IMR-90 (cell line): ENCODE results near the gene GPR161. TPM values are rescaled to one million over a fixed set of nuclear protein-coding genes. Genes with fewer than 3 reads are reported as not detected.

Experiments used
- ATAC-seq: fragments of 200-7000 bp; cut with Tn5 transposase; 2 replicates; pipeline ENCODE4 v1.9.1; 2020; ENCODE audit warnings: low read depth, mild to moderate bottlenecking, moderate library complexity
- BruUV-seq: library from RNA; stranded (reverse); fragments of 400-500 nt; replicated peaks from 2 replicates; lab custom pipeline; 2021; lab: Mats Ljungman, UMichigan
- CTCF ChIA-PET: fragments of 300-600 bp; formaldehyde crosslinking; extraction: SDS; loops from one replicate; lab custom pipeline; 2021; ENCODE audit warnings: antibody characterized with exemption; lab: Yijun Ruan, JAX
- POLR2A ChIA-PET: fragments of 300-600 bp; sonication (Branson Sonifier 250); formaldehyde crosslinking; loops from one replicate; lab custom pipeline; 2022; ENCODE audit warnings: antibody characterized with exemption; ENCODE audit not compliant: unreplicated experiment; lab: Charles Lee
- DNase-seq: peaks from one replicate; pipeline ENCODE4 v3.0.0; 2013
- H2AFZ ChIP-seq: replicated peaks from 2 replicates; pipeline ENCODE3; 2013; ENCODE audit warnings: low read length, mild to moderate bottlenecking; ENCODE audit not compliant: poor library complexity
- H2AK5ac ChIP-seq: 2 replicates; pipeline ENCODE4 v1.6.1; 2013; ENCODE audit warnings: low read depth, low read length, inconsistent platforms
- H2AK9ac ChIP-seq: replicated peaks from 2 replicates; pipeline ENCODE3; 2013; ENCODE audit warnings: mild to moderate bottlenecking, low read depth, low read length, moderate library complexity; ENCODE audit not compliant: poor library complexity
- H2BK120ac ChIP-seq: 2 replicates; pipeline ENCODE4 v1.6.1; 2013; ENCODE audit warnings: low read depth, low read length, inconsistent platforms
- H2BK15ac ChIP-seq: 3 replicates; pipeline ENCODE4 v1.6.1; 2013; ENCODE audit warnings: low read depth, low read length, inconsistent platforms
- H2BK20ac ChIP-seq: 2 replicates; pipeline ENCODE4 v1.6.1; 2013; ENCODE audit warnings: low read depth, mild to moderate bottlenecking, inconsistent platforms, low read length, moderate library complexity
- H2BK5ac ChIP-seq: 2 replicates; pipeline ENCODE4 v1.6.1; 2013; ENCODE audit warnings: mild to moderate bottlenecking, low read depth, low read length, inconsistent platforms; ENCODE audit not compliant: poor library complexity, severe bottlenecking
- H3K14ac ChIP-seq: replicated peaks from 2 replicates; pipeline ENCODE4 v1.6.1; 2013; ENCODE audit warnings: low read depth, low read length, inconsistent platforms
- H3K18ac ChIP-seq: 2 replicates; pipeline ENCODE4 v1.6.1; 2013; ENCODE audit warnings: low read depth, low read length, control low read depth
- H3K23ac ChIP-seq: 2 replicates; pipeline ENCODE4 v1.6.1; 2013; ENCODE audit warnings: low read depth, low read length, inconsistent platforms
- H3K27ac ChIP-seq: 2 replicates; pipeline ENCODE4 v1.5.1; 2013; ENCODE audit warnings: mild to moderate bottlenecking, control low read depth, low read length; ENCODE audit not compliant: insufficient read depth
- H3K27me3 ChIP-seq: 2 replicates; pipeline ENCODE4 v1.6.1; 2013; ENCODE audit warnings: low read length; ENCODE audit not compliant: control insufficient read depth, insufficient read depth
- H3K36me3 ChIP-seq: 2 replicates; pipeline ENCODE4 v1.6.1; 2013; ENCODE audit warnings: low read length, mixed read lengths; ENCODE audit not compliant: control insufficient read depth, insufficient read depth
- H3K4ac ChIP-seq: 2 replicates; pipeline ENCODE4 v1.6.1; 2013; ENCODE audit warnings: low read depth, low read length, inconsistent platforms
- H3K4me1 ChIP-seq: 2 replicates; pipeline ENCODE4 v1.6.1; 2013; ENCODE audit warnings: low read length, mixed read lengths; ENCODE audit not compliant: control insufficient read depth, insufficient read depth
- H3K4me2 ChIP-seq: 2 replicates; pipeline ENCODE4 v1.6.1; 2013; ENCODE audit warnings: low read depth, mild to moderate bottlenecking, control low read depth, low read length, moderate library complexity
- H3K4me3 ChIP-seq: 2 replicates; pipeline ENCODE4 v1.5.1; 2013; ENCODE audit warnings: low read depth, mild to moderate bottlenecking, control low read depth, low read length, moderate library complexity; ENCODE audit not compliant: insufficient read depth
- H3K56ac ChIP-seq: 2 replicates; pipeline ENCODE4 v1.6.1; 2013; ENCODE audit warnings: low read length, inconsistent platforms; ENCODE audit not compliant: insufficient read depth; ENCODE audit errors: extremely low read depth
- H3K79me1 ChIP-seq, 2 experiments: 2 replicates each; pipeline ENCODE4 v1.6.1; 2013; ENCODE audit warnings: low read length in 2 of 2, inconsistent platforms in 1 of 2, low read depth in 1 of 2
- H3K9ac ChIP-seq: 2 replicates; pipeline ENCODE4 v1.6.1; 2013; ENCODE audit warnings: low read depth, low read length, control low read depth
- H3K9me1 ChIP-seq: 2 replicates; pipeline ENCODE4 v1.6.1; 2013; ENCODE audit warnings: low read length, inconsistent platforms; ENCODE audit not compliant: insufficient read depth
- H3K9me3 ChIP-seq: 2 replicates; pipeline ENCODE4 v1.6.1; 2013; ENCODE audit warnings: low read length; ENCODE audit not compliant: control insufficient read depth, insufficient read depth
- H4K20me1 ChIP-seq: 2 replicates; pipeline ENCODE4 v1.6.1; 2013; ENCODE audit warnings: low read length, inconsistent platforms; ENCODE audit not compliant: insufficient read depth
- H4K5ac ChIP-seq: 2 replicates; pipeline ENCODE4 v1.6.1; 2013; ENCODE audit warnings: mild to moderate bottlenecking, low read depth, low read length, control low read depth
- H4K8ac ChIP-seq, 2 experiments: 2 replicates each; pipeline ENCODE4 v1.6.1; 2013; ENCODE audit warnings: low read depth in 2 of 2, low read length in 2 of 2, control low read depth in 1 of 2, inconsistent platforms in 1 of 2
- H4K91ac ChIP-seq: 2 replicates; pipeline ENCODE4 v1.6.1; 2013; ENCODE audit warnings: low read depth, low read length, inconsistent platforms; ENCODE audit not compliant: insufficient read depth
- BHLHE40 ChIP-seq: fragments of 150-350 bp; IDR thresholded peaks from 2 replicates; pipeline ENCODE4 v1.6.1; 2016; ENCODE audit warnings: mild to moderate bottlenecking, low read depth, low read length
- CHD1 ChIP-seq: IDR thresholded peaks from 2 replicates; pipeline ENCODE4 v1.6.1; 2012; ENCODE audit warnings: low read depth, low read length, improper control_type of control experiment
- FOS ChIP-seq: fragments of 150-350 bp; IDR thresholded peaks from 2 replicates; pipeline ENCODE4 v1.6.1; 2016; ENCODE audit warnings: low read depth, low read length
- MAZ ChIP-seq: IDR thresholded peaks from 2 replicates; pipeline ENCODE4 v1.6.1; 2012; ENCODE audit warnings: low read depth, mild to moderate bottlenecking, low read length, improper control_type of control experiment, moderate library complexity, borderline replicate concordance
- MXI1 ChIP-seq: IDR thresholded peaks from 2 replicates; pipeline ENCODE4 v1.6.1; 2012; ENCODE audit warnings: low read depth, mild to moderate bottlenecking, low read length, moderate library complexity, borderline replicate concordance
- RAD21 ChIP-seq: IDR thresholded peaks from 2 replicates; pipeline ENCODE4 v1.6.1; 2012; ENCODE audit warnings: low read length, improper control_type of control experiment
- RCOR1 ChIP-seq: IDR thresholded peaks from 2 replicates; pipeline ENCODE4 v1.6.1; 2012; ENCODE audit warnings: mild to moderate bottlenecking, low read length, improper control_type of control experiment; ENCODE audit not compliant: insufficient replicate concordance
- RFX5 ChIP-seq: IDR thresholded peaks from 2 replicates; pipeline ENCODE4 v1.8.0; 2012; ENCODE audit warnings: low read depth, mild to moderate bottlenecking, low read length, moderate library complexity
- SMC3 ChIP-seq: fragments of 150-350 bp; IDR thresholded peaks from 2 replicates; pipeline ENCODE4 v1.6.1; 2016; ENCODE audit warnings: low read depth, mild to moderate bottlenecking, antibody characterized with exemption, low read length, moderate library complexity
- WGBS, 2 experiments: methylation state at CpG; one replicate each; pipeline versions ENCODE4 v1.1.5 to v1.1.7; 2013; ENCODE audit warnings: missing lambda C conversion rate in 2 of 2; ENCODE audit not compliant: insufficient read length in 1 of 2; ENCODE audit errors: extremely low coverage in 2 of 2; 5-methylcytosine and 5-hydroxymethylcytosine counted together
- dilution Hi-C: fragments of 300-500 bp; cut with HindIII; formaldehyde crosslinking; loops from one replicate; pipeline ENCODE4 v1.14.3; 2018; ENCODE audit warnings: low sequenced_read_pairs; ENCODE audit not compliant: unreplicated experiment
- in situ Hi-C: fragments of 300-500 bp; cut with MboI; formaldehyde crosslinking; loops from 3 replicates; pipeline ENCODE4 v1.14.3; 2019; ENCODE audit warnings: low sequenced_read_pairs, inconsistent platforms, mixed read lengths
- intact Hi-C: fragments of 100-400 bp; cut with micrococcal nuclease; formaldehyde crosslinking; loops from 2 replicates; pipeline ENCODE4 v1.10.0; 2022
- polyA plus RNA-seq, 3 experiments: library from polyadenylated mRNA; depleted of rRNA; stranded (reverse); fragments of >200 nt; gene quantifications; 2 replicates each; pipeline ENCODE4 v1.2.3, GENCODE V29; 2012; ENCODE audit warnings: low replicate concordance in 1 of 3
- total RNA-seq: library from RNA; depleted of rRNA; stranded (reverse); fragments of >200 nt; gene quantifications from 2 replicates; pipeline ENCODE4 v1.2.3, GENCODE V29; 2012

GPR161 gene
- total and polyA plus RNA-seq, 2 of the 4 experiments (the other 2 are of a cell fraction), result 12.5 to 13.3 TPM

DNA sequence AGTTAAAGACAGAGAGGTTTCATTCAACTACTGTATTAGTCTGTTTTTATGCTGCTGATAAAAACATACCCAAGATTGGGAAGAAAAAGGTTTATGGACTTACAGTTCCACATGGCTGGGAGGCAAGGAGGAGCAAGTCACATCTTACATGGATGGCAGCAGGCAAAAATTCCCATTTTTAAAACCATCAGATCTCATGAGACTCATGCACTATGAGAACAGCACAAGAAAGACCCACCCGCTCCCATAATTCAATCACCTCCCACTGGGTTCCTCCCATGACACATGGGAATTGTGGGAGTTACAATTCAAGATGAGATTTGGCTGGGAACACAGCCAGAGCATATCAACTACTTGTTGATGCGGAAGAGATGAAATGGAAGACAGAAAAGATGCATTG lies 9.2 kb downstream of the GPR161 start:
- Histone ChIP-seq H4K5ac (no peak overlapping the region), H2AFZ (no peak overlapping the region), H3K18ac (no peak overlapping the region), H3K23ac (no peak overlapping the region), H3K4me1 (no peaks in the 10 kb centered on the region; the same call in 1 of the 2 replicates), H4K20me1 (0 out of 2 replicates have a peak, but pooled peaks cover 3% of the 10 kb centered on the region), H3K14ac (no peak overlapping the region), H2BK20ac (no peak overlapping the region), H3K27ac (no peak overlapping the region), H3K4me3 (no peak overlapping the region), H2BK5ac (no peak overlapping the region), H2AK9ac (no peak overlapping the region), H3K9me1 (peaks cover 5% of the 10 kb centered on the region; the same call in 1 of the 2 replicates), H3K4ac (no peak overlapping the region), H2BK15ac (no peak overlapping the region), H3K27me3 (no peaks in the 10 kb centered on the region), H3K9ac (no peak overlapping the region), H3K56ac (no peak overlapping the region), H3K9me3 (no peaks in the 10 kb centered on the region), H3K79me1 (peaks cover 20 to 50% of the 10 kb centered on the region in 2 experiments), H2AK5ac (no peak overlapping the region), H3K36me3 (peaks cover 3% of the 10 kb centered on the region), H2BK120ac (no peak overlapping the region), H4K8ac (no peak overlapping the region), H3K4me2 (no peak overlapping the region), H4K91ac (no peak overlapping the region)
- POLR2A ChIA-PET, result no interaction called here
- in situ Hi-C loops (loop anchor here (25.0 kb wide), 1 partner anchor 985 kb away; the partner anchor contains the start of gene ATP1B1), intact Hi-C loops (no loop called here), dilution Hi-C loops (no loop called here)
- 80% methylated on average over 1 of the region's 2 CpGs; no CpG with 5 or more reads in 1 of the 2 experiments for WGBS, 2 experiments
- ATAC-seq, result no peak
- CTCF ChIA-PET, result interaction anchor here (0.6 kb wide), 1 partner anchor 519 kb away, joined by 3 read pairs; no protein-coding TSS in a partner anchor
- no TSS peak for BruUV-seq
- no peak for TF ChIP-seq MXI1
- no peak for TF ChIP-seq RAD21
- no peak for TF ChIP-seq MAZ
- no peak for TF ChIP-seq RCOR1
- TF ChIP-seq FOS, result no peak
- no peak for TF ChIP-seq CHD1
- TF ChIP-seq BHLHE40, result no peak
- TF ChIP-seq SMC3, result no peak
- no peak for TF ChIP-seq RFX5
- no peak for DNase-seq
